HepG2 (cell line): Measurements from ENCODE around the gene BCL2L1. TPM values are rescaled to one million over a fixed set of nuclear protein-coding genes. Genes with fewer than 3 reads are reported as not detected.

Experiments used
- ARID3A ChIP-seq: IDR thresholded peaks from 2 replicates; pipeline ENCODE4 v1.6.1; 2012; ENCODE audit warnings: low read depth, low read length, improper control_type of control experiment
- ASH2L ChIP-seq: fragments of 300-600, 200-600 bp; sonication (generic); IDR thresholded peaks from 2 replicates; pipeline ENCODE4 v1.7.0; 2017; ENCODE audit warnings: low read depth, mild to moderate bottlenecking, moderate library complexity, mixed read lengths, low read length; ENCODE audit not compliant: insufficient read length
- ATF7 ChIP-seq, 2 experiments: fragments of 450-650 bp in 1 of 2; sonication (generic) in 1 of 2; formaldehyde crosslinking in 1 of 2; IDR thresholded peaks; 2 replicates each; pipeline versions ENCODE4 v1.4.0 to v1.6.1; 2016 to 2020; ENCODE audit warnings: antibody characterized with exemption in 1 of 2, mild to moderate bottlenecking in 1 of 2, missing genetic modification reagents in 1 of 2
- BCL3 ChIP-seq: sonication (generic); formaldehyde crosslinking; IDR thresholded peaks from 2 replicates; pipeline ENCODE4 v1.5.1; 2020; ENCODE audit warnings: mild to moderate bottlenecking, missing genetic modification reagents, moderate library complexity
- BHLHE40 ChIP-seq: IDR thresholded peaks from 2 replicates; pipeline ENCODE4 v1.6.1; 2011; ENCODE audit warnings: low read length, improper control_type of control experiment
- BORCS8-MEF2B ChIP-seq: sonication (generic); formaldehyde crosslinking; IDR thresholded peaks from 2 replicates; pipeline ENCODE4 v1.8.0; 2022; ENCODE audit warnings: mild to moderate bottlenecking, missing genetic modification reagents
- FOXC1 ChIP-seq: sonication (generic); formaldehyde crosslinking; IDR thresholded peaks from 2 replicates; pipeline ENCODE4 v1.8.0; 2022; ENCODE audit warnings: mild to moderate bottlenecking, missing genetic modification reagents, borderline replicate concordance
- GABPB1 ChIP-seq: IDR thresholded peaks from 2 replicates; pipeline ENCODE4 v1.6.1; 2016; ENCODE audit warnings: mild to moderate bottlenecking, missing genetic modification reagents, moderate library complexity, missing compliant biosample characterization
- HOXA5 ChIP-seq: sonication (generic); formaldehyde crosslinking; IDR thresholded peaks from 2 replicates; pipeline ENCODE4 v1.4.0; 2020; ENCODE audit warnings: missing genetic modification reagents
- HOXD1 ChIP-seq: sonication (generic); formaldehyde crosslinking; IDR thresholded peaks from 2 replicates; pipeline ENCODE4 v1.5.0; 2020; ENCODE audit warnings: missing genetic modification reagents
- IKZF1 ChIP-seq: fragments of 450-650 bp; IDR thresholded peaks from 2 replicates; pipeline ENCODE4 v1.7.1; 2016
- IRX3 ChIP-seq: sonication (generic); formaldehyde crosslinking; IDR thresholded peaks from 2 replicates; pipeline ENCODE4 v1.8.1; 2023; ENCODE audit warnings: mild to moderate bottlenecking, low read depth, missing genetic modification reagents, borderline replicate concordance
- KDM2A ChIP-seq: sonication (generic); formaldehyde crosslinking; IDR thresholded peaks from 2 replicates; pipeline ENCODE4 v1.4.0; 2020; ENCODE audit warnings: low read depth, missing genetic modification reagents, borderline replicate concordance
- MAFK ChIP-seq, 2 experiments: IDR thresholded peaks in 1 of 2; conservative IDR thresholded peaks in 1 of 2; 2 replicates each; pipeline ENCODE4 v1.6.1; 2011; ENCODE audit warnings: improper control_type of control experiment in 2 of 2, low read length in 2 of 2
- SIX4 ChIP-seq: sonication (generic); formaldehyde crosslinking; IDR thresholded peaks from 2 replicates; pipeline ENCODE4 v1.4.0; 2020; ENCODE audit warnings: missing genetic modification reagents
- SNRNP70 ChIP-seq: fragments of 200-400 bp; formaldehyde crosslinking; IDR thresholded peaks from 2 replicates; pipeline ENCODE4 v1.6.1; 2017; ENCODE audit warnings: mild to moderate bottlenecking, low read depth, low read length, moderate library complexity
- TBP ChIP-seq: sonication (generic); formaldehyde crosslinking; IDR thresholded peaks from 2 replicates; pipeline ENCODE4 v1.5.0; 2020; ENCODE audit warnings: missing genetic modification reagents
- ZC3H13 ChIP-seq: sonication (generic); formaldehyde crosslinking; IDR thresholded peaks from 2 replicates; pipeline ENCODE4 v1.8.1; 2023; ENCODE audit warnings: mild to moderate bottlenecking, missing genetic modification reagents, moderate library complexity
- ZFAT ChIP-seq: sonication (generic); formaldehyde crosslinking; conservative IDR thresholded peaks from 2 replicates; pipeline ENCODE4 v1.8.1; 2023; ENCODE audit warnings: missing genetic modification reagents, inconsistent platforms
- ZNF710 ChIP-seq: sonication (generic); formaldehyde crosslinking; IDR thresholded peaks from 2 replicates; pipeline ENCODE4 v1.5.0; 2020; ENCODE audit warnings: mild to moderate bottlenecking, missing genetic modification reagents, borderline replicate concordance
- ZNF720 ChIP-seq: sonication (generic); formaldehyde crosslinking; IDR thresholded peaks from 2 replicates; pipeline ENCODE4 v1.4.0; 2020; ENCODE audit warnings: missing genetic modification reagents
- ZSCAN21 ChIP-seq: sonication (generic); formaldehyde crosslinking; IDR thresholded peaks from 2 replicates; pipeline ENCODE4 v1.8.0; 2022; ENCODE audit warnings: mild to moderate bottlenecking, missing genetic modification reagents, moderate library complexity, borderline replicate concordance
- ZSCAN22 ChIP-seq: sonication (generic); formaldehyde crosslinking; IDR thresholded peaks from 2 replicates; pipeline ENCODE4 v1.4.0; 2020; ENCODE audit warnings: mild to moderate bottlenecking, missing genetic modification reagents
- polyA plus RNA-seq, 8 experiments: library from polyadenylated mRNA; depleted of rRNA in 3 of 8; stranded (reverse) in 7 of 8; unstranded in 1 of 8; fragments of >200 nt; fragmentation: Illumina TruSeq in 4 of 8; extraction: Trizol in 4 of 8; gene quantifications; 2 replicates each; pipeline versions ENCODE4 v1.2.1 to v1.2.3, GENCODE V29; 2011 to 2016; ENCODE audit warnings: low read depth in 4 of 8, missing spikeins in 1 of 8, mixed read lengths in 1 of 8; ENCODE audit not compliant: insufficient read depth in 1 of 8
- total RNA-seq, 5 experiments: library from RNA; depleted of rRNA; stranded (reverse); fragments of >200 nt; fragmentation: Illumina TruSeq; extraction: Trizol; gene quantifications; 2 replicates each; pipeline ENCODE4 v1.2.3, GENCODE V29; 2016; ENCODE audit warnings: low read depth in 1 of 5

BCL2L1 gene
- total and polyA plus RNA-seq, 2 of the 13 experiments (the other 11 are each of a cell fraction or from before 2014, with no cell fraction given), result 164 to 258 TPM

GRCh38 chr20:31722257-31723068 is at the start of gene BCL2L1 (continued):
- TF ChIP-seq BHLHE40, result peak; percentile 54; the same call in 1 of the 2 replicates
- no peak for TF ChIP-seq IRX3 (CRISPR knock-in tag)
- 0 out of 2 replicates have a peak, but pooled peaks have one; percentile 31 for TF ChIP-seq HOXD1 (CRISPR knock-in tag)
- TF ChIP-seq GABPB1 (CRISPR knock-in tag), result no peak
- TF ChIP-seq BCL3, result 0 out of 2 replicates have a peak, but pooled peaks have one; percentile 1
- no peak for TF ChIP-seq TBP (CRISPR knock-in tag)
- TF ChIP-seq SNRNP70, result no peak
- no peak for TF ChIP-seq ZNF720 (CRISPR knock-in tag)
- TF ChIP-seq KDM2A (CRISPR knock-in tag), result peak; percentile 72; the same call in 1 of the 2 replicates
- TF ChIP-seq ZFAT (CRISPR knock-in tag), result 0 out of 2 replicates have a peak, but pooled peaks have one; percentile 10
- no peak; the same call in 1 of the 2 replicates for TF ChIP-seq BORCS8-MEF2B (CRISPR knock-in tag)
- no peak for TF ChIP-seq IKZF1
- peak; percentile 47; the same call in 1 of the 2 replicates for TF ChIP-seq SIX4 (CRISPR knock-in tag)
- TF ChIP-seq ZNF710 (CRISPR knock-in tag), result no peak
- no peak for TF ChIP-seq MAFK (conservative IDR thresholded peaks at IDR 0.05 in 1 of 2, IDR thresholded peaks at IDR 0.05 in 1 of 2; ENCODE audit: low read length in 2 of 2)
- TF ChIP-seq ZSCAN22 (CRISPR knock-in tag), result peak; percentile 93
- 0 out of 2 replicates have a peak, but pooled peaks have one; percentile 5 for TF ChIP-seq ARID3A
- no peak for TF ChIP-seq FOXC1
- TF ChIP-seq HOXA5, result peak; percentile 3; the same call in 1 of the 2 replicates
- TF ChIP-seq ASH2L, result no peak
- TF ChIP-seq ZC3H13 (CRISPR knock-in tag), result peak; percentile 87
- TF ChIP-seq ZSCAN21 (CRISPR knock-in tag), result no peak; the same call in 1 of the 2 replicates
- TF ChIP-seq ATF7 (IDR thresholded peaks at IDR 0.05), result no peak
- no peak for TF ChIP-seq ATF7 (CRISPR knock-in tag; IDR thresholded peaks at IDR 0.05)
